ENCODE measurements around the gene MCOLN3.

DNA sequence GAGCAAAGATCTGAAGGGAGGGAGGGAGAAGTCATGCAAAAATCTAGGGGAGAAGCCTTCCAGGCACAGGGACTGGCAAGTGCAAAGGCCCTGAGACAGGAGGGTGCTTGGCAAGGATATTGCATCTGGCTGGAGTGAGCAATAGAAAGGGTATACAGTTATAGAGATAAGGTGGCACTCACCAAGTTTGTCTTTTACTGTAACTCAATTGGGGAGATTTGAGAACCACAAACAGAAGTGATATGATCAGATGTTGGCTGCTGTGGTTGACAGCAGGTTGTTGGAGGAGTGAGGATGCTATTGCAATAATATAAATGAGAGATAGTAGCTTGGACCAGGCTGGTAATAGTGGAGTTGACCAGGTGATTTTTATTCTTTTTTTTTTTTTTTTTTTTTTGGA is 25.6 kb downstream of the MCOLN3 start:
- no peak for TF ChIP-seq POLR2A (IDR thresholded peaks at IDR 0.05)
- TF ChIP-seq, protein P1, sequence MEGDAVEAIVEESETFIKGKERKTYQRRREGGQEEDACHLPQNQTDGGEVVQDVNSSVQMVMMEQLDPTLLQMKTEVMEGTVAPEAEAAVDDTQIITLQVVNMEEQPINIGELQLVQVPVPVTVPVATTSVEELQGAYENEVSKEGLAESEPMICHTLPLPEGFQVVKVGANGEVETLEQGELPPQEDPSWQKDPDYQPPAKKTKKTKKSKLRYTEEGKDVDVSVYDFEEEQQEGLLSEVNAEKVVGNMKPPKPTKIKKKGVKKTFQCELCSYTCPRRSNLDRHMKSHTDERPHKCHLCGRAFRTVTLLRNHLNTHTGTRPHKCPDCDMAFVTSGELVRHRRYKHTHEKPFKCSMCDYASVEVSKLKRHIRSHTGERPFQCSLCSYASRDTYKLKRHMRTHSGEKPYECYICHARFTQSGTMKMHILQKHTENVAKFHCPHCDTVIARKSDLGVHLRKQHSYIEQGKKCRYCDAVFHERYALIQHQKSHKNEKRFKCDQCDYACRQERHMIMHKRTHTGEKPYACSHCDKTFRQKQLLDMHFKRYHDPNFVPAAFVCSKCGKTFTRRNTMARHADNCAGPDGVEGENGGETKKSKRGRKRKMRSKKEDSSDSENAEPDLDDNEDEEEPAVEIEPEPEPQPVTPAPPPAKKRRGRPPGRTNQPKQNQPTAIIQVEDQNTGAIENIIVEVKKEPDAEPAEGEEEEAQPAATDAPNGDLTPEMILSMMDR (IDR thresholded peaks at IDR 0.05), result no peak

Data from body of pancreas (tissue), 4 donors.